HEK293 (cell line): ENCODE data around the gene DVL3.

Experiments
- CTCF ChIA-PET: fragments of 350-600 bp; formaldehyde crosslinking; extraction: SDS; loops from one replicate; lab custom pipeline; 2021; ENCODE audit warnings: antibody characterized with exemption; lab: Yijun Ruan, JAX
- POLR2A ChIA-PET: fragments of 300-600 bp; formaldehyde crosslinking; extraction: SDS; loops from one replicate; lab custom pipeline; 2020; ENCODE audit warnings: antibody characterized with exemption, inconsistent platforms; lab: Yijun Ruan, JAX
- H3K27ac ChIP-seq: fragments of 200-500 bp; sonication (Bioruptor generic); 2 replicates; pipeline ENCODE4 v1.5.1; 2014; ENCODE audit warnings: low read depth, low read length, control low read depth, inconsistent platforms; ENCODE audit errors: extremely low read depth
- H3K36me3 ChIP-seq, 2 experiments: fragments of 200-500 bp in 1 of 2; sonication (Bioruptor generic) in 1 of 2; 1 replicate in 1 of 2; 2 replicates in 1 of 2; pipeline ENCODE4 v1.5.1; 2014 to 2017; ENCODE audit warnings: inconsistent platforms in 2 of 2, low read length in 2 of 2; ENCODE audit not compliant: control insufficient read depth in 2 of 2, insufficient read depth in 1 of 2
- H3K4me1 ChIP-seq: fragments of 200-500 bp; sonication (Bioruptor generic); 2 replicates; pipeline ENCODE4 v1.5.1; 2014; ENCODE audit warnings: mild to moderate bottlenecking, low read length, inconsistent platforms; ENCODE audit not compliant: control insufficient read depth, insufficient read depth
- H3K4me3 ChIP-seq: 2 replicates; pipeline ENCODE4 v1.5.1; 2011; ENCODE audit warnings: low read depth, mild to moderate bottlenecking, control low read depth, low read length, moderate library complexity
- H3K9me3 ChIP-seq: fragments of 200-500 bp; sonication (Bioruptor generic); 2 replicates; pipeline ENCODE4 v1.5.1; 2014; ENCODE audit warnings: low read depth, low read length, inconsistent platforms; ENCODE audit not compliant: control insufficient read depth, insufficient read depth
- IKZF3 ChIP-seq: fragments of 450-650 bp; IDR thresholded peaks from 2 replicates; pipeline ENCODE4 v1.5.0; 2018; ENCODE audit warnings: missing biosample characterization, mild to moderate bottlenecking, missing genetic modification characterization, moderate library complexity
- REPIN1 ChIP-seq: fragments of 450-650 bp; formaldehyde crosslinking; IDR thresholded peaks from 2 replicates; pipeline ENCODE4 v1.5.1; 2017; ENCODE audit warnings: missing biosample characterization, missing genetic modification characterization, low read depth
- SCRT1 ChIP-seq: fragments of 450-650 bp; formaldehyde crosslinking; IDR thresholded peaks from 2 replicates; pipeline ENCODE4 v1.5.1; 2016; ENCODE audit warnings: missing biosample characterization, missing genetic modification characterization, borderline replicate concordance
- SCRT2 ChIP-seq: fragments of 450-650 bp; formaldehyde crosslinking; IDR thresholded peaks from 2 replicates; pipeline ENCODE4 v1.5.1; 2016; ENCODE audit warnings: missing biosample characterization, missing genetic modification characterization
- TRIM28 ChIP-seq: IDR thresholded peaks from 2 replicates; pipeline ENCODE4 v1.6.1; 2011; ENCODE audit warnings: low read length, control low read depth, borderline replicate concordance
- WT1 ChIP-seq: fragments of 450-650 bp; formaldehyde crosslinking; IDR thresholded peaks from 2 replicates; pipeline ENCODE4 v1.5.1; 2016; ENCODE audit warnings: missing biosample characterization, missing genetic modification characterization
- ZNF138 ChIP-seq: fragments of 450-650 bp; formaldehyde crosslinking; IDR thresholded peaks from 2 replicates; pipeline ENCODE4 v1.5.1; 2016; ENCODE audit warnings: missing biosample characterization, missing genetic modification characterization, borderline replicate concordance
- ZNF157 ChIP-seq: fragments of 450-650 bp; formaldehyde crosslinking; IDR thresholded peaks from 2 replicates; pipeline ENCODE4 v1.5.1; 2016; ENCODE audit warnings: missing biosample characterization, missing genetic modification characterization
- ZNF19 ChIP-seq: fragments of 450-650 bp; formaldehyde crosslinking; IDR thresholded peaks from 2 replicates; pipeline ENCODE4; 2016; ENCODE audit warnings: missing biosample characterization, missing genetic modification characterization, low read depth
- ZNF211 ChIP-seq: fragments of 450-650 bp; formaldehyde crosslinking; IDR thresholded peaks from 2 replicates; pipeline ENCODE4 v1.5.1; 2016; ENCODE audit warnings: low read depth, missing biosample characterization, missing genetic modification characterization
- ZNF366 ChIP-seq: fragments of 450-650 bp; formaldehyde crosslinking; conservative IDR thresholded peaks from 2 replicates; pipeline ENCODE4 v1.5.1; 2016; ENCODE audit warnings: missing biosample characterization, missing genetic modification characterization
- ZNF394 ChIP-seq: fragments of 450-650 bp; formaldehyde crosslinking; IDR thresholded peaks from 2 replicates; pipeline ENCODE4 v1.5.1; 2016; ENCODE audit warnings: missing biosample characterization, missing genetic modification characterization, mild to moderate bottlenecking, moderate library complexity, borderline replicate concordance
- ZNF423 ChIP-seq: fragments of 450-650 bp; formaldehyde crosslinking; IDR thresholded peaks from 2 replicates; pipeline ENCODE4 v1.5.1; 2016; ENCODE audit warnings: missing biosample characterization, missing genetic modification characterization
- ZSCAN16 ChIP-seq: fragments of 450-650 bp; formaldehyde crosslinking; IDR thresholded peaks from 2 replicates; pipeline ENCODE4 v1.5.1; 2016; ENCODE audit warnings: missing biosample characterization, missing genetic modification characterization
- TF ChIP-seq, protein P1 (sequence below): IDR thresholded peaks from 2 replicates; pipeline ENCODE4 v1.6.1; 2011; ENCODE audit warnings: mild to moderate bottlenecking, low read depth, low read length, borderline replicate concordance
- TF ChIP-seq, protein P2 (sequence below): fragments of 450-650 bp; IDR thresholded peaks from 2 replicates; pipeline ENCODE4 v1.5.1; 2018; ENCODE audit warnings: missing biosample characterization, missing genetic modification characterization
- TF ChIP-seq, protein P3 (sequence below): fragments of 450-650 bp; formaldehyde crosslinking; IDR thresholded peaks from 2 replicates; pipeline ENCODE4 v1.5.1; 2016; ENCODE audit warnings: missing biosample characterization, missing genetic modification characterization

DVL3 gene

DNA sequence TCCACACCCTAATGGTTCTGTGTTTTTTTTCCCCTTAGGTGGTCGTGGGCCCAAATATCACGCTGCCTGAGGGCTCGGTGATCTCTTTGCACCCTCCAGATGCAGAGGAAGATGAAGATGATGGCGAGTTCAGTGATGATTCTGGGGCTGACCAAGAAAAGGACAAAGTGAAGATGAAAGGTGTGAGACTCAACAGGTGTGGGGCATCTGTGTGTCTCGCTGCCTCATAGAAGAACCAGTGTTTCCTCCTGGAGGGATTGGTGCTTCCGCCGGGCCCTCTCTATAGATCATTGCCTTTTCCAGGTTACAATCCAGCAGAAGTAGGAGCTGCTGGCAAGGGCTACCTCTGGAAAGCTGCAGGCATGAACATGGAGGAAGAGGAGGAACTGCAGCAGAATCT lies 13.0 kb upstream of the DVL3 start:
- H3K9me3 ChIP-seq = no peaks in the 10 kb centered on the region
- ChIA-PET CTCF (no interaction called here), POLR2A (no interaction called here)
- H3K27ac ChIP-seq = no peak overlapping the region
- no peak for TF ChIP-seq ZNF211 (tag by site-specific recombination)
- no peak for TF ChIP-seq ZSCAN16 (tag by site-specific recombination)
- TF ChIP-seq, protein P1, sequence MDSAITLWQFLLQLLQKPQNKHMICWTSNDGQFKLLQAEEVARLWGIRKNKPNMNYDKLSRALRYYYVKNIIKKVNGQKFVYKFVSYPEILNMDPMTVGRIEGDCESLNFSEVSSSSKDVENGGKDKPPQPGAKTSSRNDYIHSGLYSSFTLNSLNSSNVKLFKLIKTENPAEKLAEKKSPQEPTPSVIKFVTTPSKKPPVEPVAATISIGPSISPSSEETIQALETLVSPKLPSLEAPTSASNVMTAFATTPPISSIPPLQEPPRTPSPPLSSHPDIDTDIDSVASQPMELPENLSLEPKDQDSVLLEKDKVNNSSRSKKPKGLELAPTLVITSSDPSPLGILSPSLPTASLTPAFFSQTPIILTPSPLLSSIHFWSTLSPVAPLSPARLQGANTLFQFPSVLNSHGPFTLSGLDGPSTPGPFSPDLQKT = no peak
- TF ChIP-seq ZNF394 = no peak
- TF ChIP-seq, protein P2, sequence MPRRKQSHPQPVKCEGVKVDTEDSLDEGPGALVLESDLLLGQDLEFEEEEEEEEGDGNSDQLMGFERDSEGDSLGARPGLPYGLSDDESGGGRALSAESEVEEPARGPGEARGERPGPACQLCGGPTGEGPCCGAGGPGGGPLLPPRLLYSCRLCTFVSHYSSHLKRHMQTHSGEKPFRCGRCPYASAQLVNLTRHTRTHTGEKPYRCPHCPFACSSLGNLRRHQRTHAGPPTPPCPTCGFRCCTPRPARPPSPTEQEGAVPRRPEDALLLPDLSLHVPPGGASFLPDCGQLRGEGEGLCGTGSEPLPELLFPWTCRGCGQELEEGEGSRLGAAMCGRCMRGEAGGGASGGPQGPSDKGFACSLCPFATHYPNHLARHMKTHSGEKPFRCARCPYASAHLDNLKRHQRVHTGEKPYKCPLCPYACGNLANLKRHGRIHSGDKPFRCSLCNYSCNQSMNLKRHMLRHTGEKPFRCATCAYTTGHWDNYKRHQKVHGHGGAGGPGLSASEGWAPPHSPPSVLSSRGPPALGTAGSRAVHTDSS = 0 out of 2 replicates have a peak, but pooled peaks have one; percentile 23
- TF ChIP-seq SCRT2 (tag by site-specific recombination) = peak; percentile 72
- TF ChIP-seq SCRT1 = 0 out of 2 replicates have a peak, but pooled peaks have one; percentile 56
- TF ChIP-seq, protein P3, sequence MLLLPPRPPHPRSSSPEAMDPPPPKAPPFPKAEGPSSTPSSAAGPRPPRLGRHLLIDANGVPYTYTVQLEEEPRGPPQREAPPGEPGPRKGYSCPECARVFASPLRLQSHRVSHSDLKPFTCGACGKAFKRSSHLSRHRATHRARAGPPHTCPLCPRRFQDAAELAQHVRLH (tag by site-specific recombination) = no peak
- no peaks in the 10 kb centered on the region for H3K4me1 ChIP-seq
- no peak overlapping the region for H3K4me3 ChIP-seq
- H3K36me3 ChIP-seq = peaks cover 6 to 84% of the 10 kb centered on the region in 2 experiments; a peak in 2 of 3 replicates

DNA sequence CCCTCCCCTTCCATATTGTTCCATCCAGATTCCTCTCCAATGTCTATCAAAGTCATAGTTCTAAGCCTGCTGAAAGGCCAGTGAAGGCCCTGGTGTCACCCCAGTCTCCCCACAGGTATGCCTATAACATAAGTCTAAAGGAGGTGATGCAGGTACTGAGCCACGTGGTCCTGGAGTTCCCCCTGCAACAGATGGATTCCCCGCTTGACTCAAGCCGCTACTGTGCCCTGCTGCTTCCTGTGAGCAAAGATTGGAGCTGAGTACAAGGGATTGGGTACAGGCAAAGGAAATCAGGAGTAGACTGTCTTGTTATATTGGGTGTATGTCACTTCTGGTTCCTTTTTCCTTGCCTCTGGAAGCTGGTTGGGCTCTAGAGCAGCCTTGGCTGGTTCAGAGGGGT lies 11.8 kb upstream of the DVL3 start:
- POLR2A ChIA-PET = interaction anchor here (2.2 kb wide), 1 partner anchor 8 kb away, joined by 6 read pairs; the partner anchor contains the start of gene EIF2B5
- H3K36me3 ChIP-seq = peaks cover 6 to 75% of the 10 kb centered on the region in 2 experiments; a peak in 2 of 3 replicates
- CTCF ChIA-PET = interaction anchor here (0.5 kb wide), 1 partner anchor 97 kb away, joined by 4 read pairs; no protein-coding TSS in a partner anchor

DNA sequence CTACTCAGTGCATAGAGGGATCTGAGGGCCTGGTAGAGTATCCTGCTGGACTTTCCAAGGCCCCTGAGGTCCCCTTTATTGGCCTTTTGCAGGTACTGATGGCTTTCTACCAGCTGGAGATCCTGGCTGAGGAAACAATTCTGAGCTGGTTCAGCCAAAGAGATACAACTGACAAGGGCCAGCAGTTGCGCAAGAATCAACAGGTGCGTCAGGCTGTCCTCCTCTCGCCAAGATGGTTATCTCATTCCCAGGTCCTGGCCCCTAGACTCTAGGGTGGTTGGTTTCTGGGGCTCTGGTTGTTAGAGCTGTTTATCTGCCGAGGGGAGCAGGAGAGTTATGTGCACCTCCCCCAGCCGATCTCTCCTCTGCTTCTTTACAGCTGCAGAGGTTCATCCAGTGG lies 10.7 kb upstream of the DVL3 start:
- no peak overlapping the region for H3K27ac ChIP-seq
- H3K4me3 ChIP-seq = no peak overlapping the region
- TF ChIP-seq SCRT2 (tag by site-specific recombination) (peak; percentile 92), WT1 (tag by site-specific recombination) (no peak), SCRT1 (peak; percentile 75; the same call in 1 of the 2 replicates)
- CTCF ChIA-PET = interaction anchor here (0.7 to 1.5 kb wide), 6 partner anchors 11 to 261 kb away, joined by 3 to 6 read pairs (median 4); partner anchors contain the start of gene EEF1AKMT4
- POLR2A ChIA-PET = interaction anchor here (1.5 to 2.2 kb wide), 2 partner anchors 9 to 10 kb away, joined by 3 to 6 read pairs; partner anchors contain the start of gene EIF2B5
- H3K9me3 ChIP-seq = no peaks in the 10 kb centered on the region
- H3K36me3 ChIP-seq = peaks cover 6 to 69% of the 10 kb centered on the region in 2 experiments; a peak in 2 of 3 replicates
- H3K4me1 ChIP-seq = no peaks in the 10 kb centered on the region

More for the DNA sequence above, 11.8 kb upstream of the DVL3 start:
- no peaks in the 10 kb centered on the region for H3K9me3 ChIP-seq
- H3K27ac ChIP-seq = no peak overlapping the region
- no peak for TF ChIP-seq REPIN1 (tag by site-specific recombination)
- no peak for TF ChIP-seq ZNF157 (tag by site-specific recombination)
- no peak for TF ChIP-seq ZNF366
- no peak for TF ChIP-seq TRIM28
- TF ChIP-seq ZNF423 (tag by site-specific recombination) = no peak
- TF ChIP-seq, protein P2 = no peak
- TF ChIP-seq IKZF3 (tag by site-specific recombination) = no peak
- no peak for TF ChIP-seq ZNF19 (tag by site-specific recombination)
- TF ChIP-seq ZNF138 (tag by site-specific recombination) = no peak
- H3K4me3 ChIP-seq = no peak overlapping the region
- H3K4me1 ChIP-seq = no peaks in the 10 kb centered on the region
